HG03354 (cell line): ENCODE data around the gene CDH5.
A peak's percentile ranks its signal among the peaks of the same experiment; 100 is the strongest.

Experiments used
- ATAC-seq: cut with Tn5 transposase; IDR thresholded peaks from one replicate; pipeline ENCODE4 v1.9.1; 2021; ENCODE audit warnings: mild to moderate bottlenecking; ENCODE audit not compliant: unreplicated experiment, poor library complexity, severe bottlenecking

Gene CDH5

GRCh38 chr16:66406534-66407221 is 40.2 kb downstream of the CDH5 start:
- ATAC-seq: peak; percentile 87

DNA sequence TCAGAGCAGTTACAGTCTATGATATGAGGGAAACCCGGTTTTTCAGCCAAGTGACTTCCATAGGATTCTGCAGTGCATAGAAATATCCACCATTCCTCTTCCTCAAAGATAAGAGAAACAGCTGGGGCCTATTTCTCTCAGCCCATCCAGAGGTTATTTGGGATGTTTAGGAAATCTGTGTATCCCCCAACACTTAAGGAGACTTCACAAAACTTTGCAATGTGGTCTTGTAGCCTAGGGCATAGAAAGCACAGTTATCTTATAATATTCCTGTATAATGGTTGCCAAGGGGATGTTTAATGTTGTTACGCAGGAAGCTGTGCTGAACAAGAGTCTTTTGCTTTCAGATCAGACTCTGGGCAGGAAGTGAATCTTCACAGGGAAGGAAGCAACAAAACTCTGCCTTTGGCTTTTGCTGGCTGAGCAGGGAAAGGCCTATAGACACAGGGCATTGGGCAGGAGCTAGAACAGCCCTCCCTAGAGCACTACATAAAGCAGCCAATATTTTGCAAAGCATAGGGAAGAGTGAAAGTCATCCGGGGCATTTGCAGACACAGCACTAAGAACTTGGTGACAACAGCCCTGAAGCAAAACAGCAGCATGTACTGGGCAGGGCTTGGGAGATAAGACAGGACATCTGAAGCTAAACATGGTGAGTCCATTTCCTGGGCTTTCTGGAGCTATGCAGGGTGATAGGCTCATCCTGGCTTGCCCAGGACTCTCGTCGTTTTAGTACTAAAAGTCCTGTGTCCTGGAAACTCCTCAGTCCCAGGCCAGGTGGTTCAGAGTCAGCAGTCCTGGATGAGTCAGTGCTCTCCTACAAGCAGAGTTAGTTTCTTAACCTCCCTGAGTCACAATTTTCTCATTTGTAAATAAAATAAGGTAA is 41.9 kb downstream of the CDH5 start:
- ATAC-seq: no peak

DNA sequence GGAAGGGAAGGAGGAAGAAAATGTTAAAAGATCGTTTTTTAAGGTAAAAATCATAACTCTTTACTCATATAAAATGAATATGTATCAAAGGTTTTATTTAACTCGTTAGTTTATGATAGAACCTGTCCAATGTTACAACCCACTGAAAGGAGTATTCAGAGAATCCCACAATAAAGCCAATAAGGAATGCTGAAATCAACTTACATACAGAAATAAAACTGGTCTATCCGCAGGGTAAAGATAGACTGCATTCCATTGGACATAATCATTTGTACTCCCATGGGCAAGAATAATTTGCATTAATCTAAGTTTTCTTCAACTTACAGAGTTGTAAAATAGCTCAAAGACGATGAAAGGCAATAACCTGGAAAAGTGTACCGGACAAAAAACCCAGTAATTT is 42.7 kb downstream of the CDH5 start:
- no peak for ATAC-seq

DNA sequence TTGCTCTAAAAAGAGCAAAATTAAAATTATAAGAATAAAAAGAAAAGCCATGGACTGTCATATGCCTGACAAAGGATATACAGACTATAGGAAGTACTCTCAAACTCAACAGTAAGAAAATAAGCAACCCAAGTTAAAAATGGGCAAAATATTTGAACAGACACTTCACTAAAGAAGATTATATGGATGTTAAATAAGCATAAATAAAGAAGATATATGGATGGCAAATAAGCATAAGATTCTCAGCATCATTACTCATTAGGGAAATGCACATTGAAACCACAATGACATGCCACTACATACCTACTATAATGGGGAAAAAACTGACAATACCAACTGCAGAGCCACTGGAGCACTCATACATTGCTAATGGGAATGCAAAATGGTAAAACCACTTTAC is 45.7 kb downstream of the CDH5 start:
- no peak for ATAC-seq

DNA sequence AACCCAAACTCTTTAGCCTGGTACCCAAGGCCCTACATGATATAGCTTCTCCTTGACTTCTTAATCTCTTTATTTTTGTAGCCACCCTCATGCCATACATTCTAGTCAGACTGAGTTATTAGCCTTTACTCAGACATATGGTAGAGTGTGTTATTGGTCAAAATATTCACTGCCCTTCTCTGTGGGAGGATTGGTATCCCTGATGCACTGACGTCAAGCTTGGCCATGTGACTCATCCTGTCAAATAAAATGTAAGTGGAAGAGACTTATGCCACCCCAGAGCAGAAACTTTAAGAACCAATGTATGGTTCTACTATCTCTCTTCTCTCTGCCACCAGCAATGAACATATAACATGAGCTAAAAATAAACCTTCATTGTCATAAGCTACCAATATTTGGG is 48.4 kb downstream of the CDH5 start:
- ATAC-seq: no peak

DNA sequence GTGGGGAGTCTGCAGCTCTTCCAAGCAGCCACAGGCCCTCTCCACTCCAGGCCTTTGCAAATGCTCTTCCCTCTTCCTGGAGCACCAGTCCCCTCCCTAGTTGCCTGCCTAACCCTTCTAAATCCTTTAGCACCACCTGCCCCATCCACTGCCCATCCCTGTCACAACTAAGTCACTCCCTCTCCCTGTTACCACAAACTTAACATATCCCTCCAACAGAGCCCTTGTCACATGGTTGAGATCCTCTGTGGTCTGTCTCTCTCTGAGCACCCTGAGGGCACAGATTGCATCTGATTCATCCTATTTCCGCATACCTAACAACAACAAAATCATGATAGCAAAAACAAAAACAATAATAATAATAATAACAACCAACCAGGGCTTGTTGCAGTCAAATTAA is 49.6 kb downstream of the CDH5 start:
- ATAC-seq: no peak

GRCh38 chr16:66416939-66417700 is 50.6 kb downstream of the CDH5 start:
- no peak for ATAC-seq

- ATAC-seq: no peak
These were observed 51.9 kb downstream of the CDH5 start for GRCh38 chr16:66418165-66418962.

DNA sequence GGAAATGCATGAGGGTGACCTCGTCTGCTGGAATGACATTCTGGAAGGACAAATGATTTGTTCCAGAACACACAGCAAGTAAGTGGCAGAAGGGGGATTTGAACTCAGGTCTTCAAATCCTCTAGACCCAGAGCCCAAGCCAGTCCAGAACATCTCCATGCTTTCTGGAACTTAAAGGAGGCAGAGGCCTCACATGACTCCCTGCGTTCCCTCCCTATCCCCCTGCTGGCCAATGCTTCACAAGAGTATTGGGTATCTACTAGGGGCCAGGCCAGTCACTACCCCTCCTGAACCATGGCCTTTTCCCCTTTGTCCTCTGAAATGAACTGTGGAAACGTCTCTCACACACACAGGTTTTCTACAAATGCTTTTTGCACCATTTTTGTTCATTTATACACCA is 53.0 kb downstream of the CDH5 start:
- ATAC-seq: no peak

DNA sequence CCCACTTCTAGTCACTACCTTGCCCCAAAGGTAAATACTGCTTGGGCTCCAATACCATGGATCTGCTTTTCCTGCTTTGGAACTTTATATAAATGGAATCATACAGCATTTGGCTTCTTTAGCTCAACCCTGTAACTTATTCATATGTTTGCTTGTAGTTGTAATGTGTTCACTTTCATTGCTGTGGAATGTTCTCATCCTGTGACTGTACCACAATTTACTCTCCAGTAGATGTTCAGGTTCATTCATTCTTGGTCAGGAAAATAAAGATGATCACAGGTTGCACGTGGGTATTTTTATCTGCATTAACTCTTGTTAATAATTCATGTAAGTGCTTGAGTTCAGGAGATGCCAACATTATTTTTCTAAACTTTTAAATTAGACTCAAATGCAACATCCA is 53.9 kb downstream of the CDH5 start:
- ATAC-seq: no peak

DNA sequence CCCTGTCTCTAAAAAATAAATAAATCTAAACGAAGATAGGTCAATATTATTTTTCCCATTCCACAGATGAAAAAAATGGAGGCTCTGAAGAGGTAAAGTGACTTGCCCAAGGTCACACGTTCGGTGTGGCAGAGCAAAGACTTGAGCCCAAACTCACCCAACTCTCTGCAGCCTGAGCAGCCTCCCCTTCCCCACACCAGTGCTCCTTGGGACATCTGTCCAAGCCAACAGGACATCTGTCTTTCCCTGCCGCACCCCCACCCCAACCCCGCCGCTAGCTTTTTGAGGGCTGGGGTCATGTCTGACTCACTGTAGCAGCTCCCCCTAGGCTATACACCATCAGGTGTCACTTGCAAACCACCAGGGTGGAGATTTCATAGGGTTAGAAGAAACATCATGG is 55.4 kb downstream of the CDH5 start:
- ATAC-seq: no peak

- ATAC-seq: no peak
These were observed 55.9 kb downstream of the CDH5 start for GRCh38 chr16:66422366-66422765.

- ATAC-seq: no peak
These were observed 56.7 kb downstream of the CDH5 start for GRCh38 chr16:66423177-66423576.

- ATAC-seq: no peak
These were observed 59.2 kb downstream of the CDH5 start for GRCh38 chr16:66425651-66426050.

DNA sequence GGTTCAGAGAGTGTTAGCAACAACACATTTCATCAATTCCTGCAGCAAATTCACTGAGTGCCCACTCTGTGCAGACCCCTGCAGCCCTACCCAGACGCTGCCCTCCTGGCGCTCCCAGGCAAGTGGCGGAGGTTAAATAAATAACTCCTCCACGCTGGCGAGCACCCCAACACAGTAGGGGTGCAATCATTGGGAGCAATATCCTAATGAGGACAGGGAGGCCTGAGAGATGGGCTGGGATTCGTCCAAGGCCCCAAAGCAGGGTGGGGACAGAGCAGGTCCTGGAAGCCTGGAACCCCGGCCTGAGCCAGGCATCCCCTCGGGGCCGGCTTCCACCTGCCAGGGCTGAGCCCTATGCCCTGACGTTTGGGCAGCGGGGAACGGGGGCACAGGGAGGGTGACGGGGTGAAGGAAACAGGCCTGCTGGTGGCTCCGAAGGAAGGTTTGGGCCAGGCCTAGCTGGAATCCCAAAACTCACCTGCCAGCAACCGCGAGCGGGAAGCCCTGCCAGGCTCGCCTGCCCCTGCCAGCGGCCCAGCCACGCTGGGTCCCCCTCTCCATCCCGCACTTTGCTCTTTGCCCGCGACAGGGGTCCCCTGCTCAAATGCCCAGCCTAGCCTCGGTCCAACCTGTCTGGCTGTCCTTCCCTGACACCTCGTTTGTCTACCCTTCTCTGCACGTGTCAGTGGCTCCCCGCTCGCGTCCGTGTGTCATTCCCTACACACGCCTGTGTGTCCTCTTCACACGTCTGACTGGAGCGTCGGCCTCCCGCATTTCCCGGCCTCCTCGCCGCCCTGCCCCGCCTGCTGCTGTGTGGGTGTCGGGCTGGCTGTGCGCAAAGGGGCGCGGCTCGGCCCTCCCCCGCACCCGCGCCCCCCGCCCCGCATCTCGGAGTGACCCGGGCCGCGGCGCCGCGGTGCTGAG is 59.9 kb downstream of the CDH5 start:
- no peak for ATAC-seq

DNA sequence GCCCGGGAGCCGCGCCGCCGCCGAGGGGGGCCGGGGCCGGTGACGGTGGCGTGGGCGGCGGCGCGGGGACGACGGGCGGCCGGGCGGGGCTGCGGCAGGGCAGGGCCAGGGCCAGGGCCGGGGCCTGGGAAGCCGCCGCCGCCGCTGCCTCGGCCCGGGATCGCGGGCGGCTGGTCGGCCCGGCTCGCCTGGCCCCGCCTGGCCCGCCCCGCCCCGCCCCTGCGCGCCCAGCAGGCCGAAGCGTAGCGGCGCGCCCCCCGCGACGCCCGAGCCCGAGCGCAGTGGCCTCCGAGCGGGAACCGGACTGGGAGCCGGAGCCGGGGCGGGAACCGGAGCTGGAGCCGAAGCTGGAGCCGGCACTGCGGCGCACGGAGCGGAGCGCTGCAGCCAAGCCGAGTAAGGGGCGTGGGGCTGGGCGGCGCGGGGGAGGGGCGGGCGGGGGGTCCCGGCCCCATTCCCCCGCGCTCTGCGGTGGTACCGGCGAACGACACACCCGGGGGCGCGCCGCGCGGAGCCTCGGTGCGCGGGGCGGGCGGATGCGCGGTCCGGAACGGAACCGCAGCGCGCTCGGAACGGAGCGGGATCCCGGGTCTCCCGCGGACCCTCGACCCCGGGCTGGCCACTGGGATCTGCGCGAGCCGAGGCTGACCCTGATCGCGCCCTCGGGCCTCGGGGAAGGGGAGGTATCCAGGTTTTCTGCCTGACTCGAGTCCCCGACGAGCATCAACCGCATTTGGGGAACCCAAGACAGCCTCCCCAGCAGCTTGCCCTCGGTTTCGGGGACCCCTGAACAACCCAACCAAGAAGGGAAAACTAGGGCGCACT is 60.8 kb downstream of the CDH5 start, which contains the start of gene BEAN1:
Gene BEAN1, plus strand, starts transcription at position 260 of the 825 bp plus-strand sequence. CDS start 10,382 bp downstream, outside the sequence.
- ATAC-seq: no peak

DNA sequence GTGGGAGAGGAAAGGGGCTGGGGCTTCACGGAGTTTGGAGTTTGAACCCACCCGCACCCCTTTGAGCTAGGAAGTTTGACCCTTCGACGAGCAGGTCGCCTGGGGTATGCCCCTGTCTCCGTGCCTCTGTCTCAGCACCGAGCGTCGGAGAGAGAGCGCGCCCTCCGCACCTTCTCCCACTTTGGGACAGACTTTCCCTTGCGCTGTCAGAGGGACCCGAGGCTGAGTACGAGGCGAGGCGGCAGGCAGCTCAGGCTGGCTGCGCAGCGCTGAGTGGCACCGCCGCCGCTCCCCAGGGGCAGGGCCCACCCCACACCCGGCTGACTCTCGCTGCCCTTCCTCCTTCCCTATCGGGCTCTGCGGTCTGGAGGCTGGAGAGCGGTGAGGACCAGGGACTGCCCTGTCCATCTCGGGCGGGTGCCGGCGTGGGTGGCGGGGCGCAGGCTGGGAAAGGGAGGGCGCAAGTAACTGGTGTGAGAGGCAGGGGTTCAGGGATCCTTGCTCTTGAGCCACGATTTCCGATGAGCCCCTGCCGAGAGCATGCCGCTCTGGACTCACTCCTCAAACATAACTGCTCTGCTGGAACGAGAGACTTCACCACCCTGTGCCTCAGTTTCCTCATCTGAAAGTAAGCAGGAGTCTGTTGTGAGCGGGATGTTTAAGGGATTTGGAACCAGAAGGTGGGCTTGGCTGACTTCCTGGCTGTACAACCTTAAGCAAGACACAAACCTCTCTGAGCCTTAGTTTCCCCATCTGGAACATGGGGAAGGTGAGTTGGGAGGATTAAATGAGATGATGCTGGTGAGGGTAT is 61.6 kb downstream of the CDH5 start:
- no peak for ATAC-seq
